Thoracic aorta endothelial cell (primary cell): ENCODE results near the gene LTV1. TPM values are rescaled to one million over a fixed set of nuclear protein-coding genes. Genes with fewer than 3 reads are reported as not detected.

ENCODE experiments used
- small RNA-seq: library from RNA; depleted of rRNA; stranded (forward); fragments of <200 nt; gene quantifications from one replicate; pipeline ENCODE3, GENCODE V24; 2012
- total RNA-seq: library from RNA; depleted of rRNA; stranded (reverse); fragments of >200 nt; gene quantifications from 2 replicates; pipeline ENCODE4 v1.2.3, GENCODE V29; 2012

The LTV1 gene
- total RNA-seq = 32.5 and 38.7 TPM in 2 replicates

GRCh38 chr6:143842902-143843676 is at the start of gene LTV1:
TSS of gene LTV1 (plus strand) at chr6:143843338. CDS start at chr6:143843478, 140 bp downstream.

GRCh38 chr6:143864234-143864633 is 21.1 kb downstream of the LTV1 start, which contains the start of gene ZC2HC1B:
TSS of gene ZC2HC1B (plus strand) at chr6:143864474. CDS start at chr6:143864540, 66 bp downstream.

Small RNA genes lying within 50 kb of the gene (small RNA-seq; reads per million reads assigned to genes)
- not detected for gene ZC2HC1B

Other genes with a start within 250 kb of the LTV1 start
- gene PHACTR2, start 165.4 kb upstream of the LTV1 start, total RNA-seq = 210 and 243 TPM in 2 replicates
- not detected in 2 replicates for gene ZC2HC1B, start 21.1 kb downstream of the LTV1 start, total RNA-seq
- gene PLAGL1, start 164.9 kb downstream of the LTV1 start, total RNA-seq = 24.7 and 27.1 TPM in 2 replicates